ENCODE data around the gene GFER.

GFER gene

DNA sequence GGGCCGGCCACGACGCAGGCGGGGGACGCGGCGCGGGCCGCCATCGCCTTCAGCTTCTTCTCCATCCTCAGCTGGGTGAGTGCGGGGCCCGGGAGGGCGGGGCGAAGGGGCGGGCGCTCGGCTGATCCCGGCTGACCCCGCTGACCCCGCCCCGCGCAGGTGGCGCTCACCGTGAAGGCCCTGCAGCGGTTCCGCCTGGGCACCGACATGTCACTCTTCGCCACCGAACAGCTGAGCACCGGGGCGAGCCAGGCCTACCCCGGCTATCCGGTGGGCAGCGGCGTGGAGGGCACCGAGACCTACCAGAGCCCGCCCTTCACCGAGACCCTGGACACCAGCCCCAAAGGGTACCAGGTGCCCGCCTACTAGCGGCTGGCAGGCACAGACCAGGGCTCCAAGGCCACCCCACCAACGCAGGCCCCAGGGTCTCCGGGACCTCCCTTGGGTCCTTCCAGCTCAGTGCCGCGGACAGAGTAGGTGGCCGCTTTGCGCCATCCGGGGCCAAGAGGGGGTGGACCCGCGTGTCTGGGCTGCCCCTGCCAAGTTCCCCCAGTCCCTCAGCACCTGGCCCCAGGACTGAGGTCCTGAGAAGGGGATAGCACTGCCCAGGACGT, 8.8 kb downstream of the GFER start:
- Mint-ChIP-seq H3K36me3 (ENCODE audit: insufficient read depth) (peaks cover 10% of the 10 kb centered on the region), H3K4me3 (no peak overlapping the region), H3K4me1 (peaks cover 14% of the 10 kb centered on the region), H3K9me3 (no peaks in the 10 kb centered on the region), H3K27ac (ENCODE audit: low read depth) (no peak overlapping the region), H3K27me3 (peaks cover 14% of the 10 kb centered on the region)
- DNase-seq (ENCODE audit: low spot score in 2 of 2) (no peak), ATAC-seq (replicated peaks; ENCODE audit: extremely low read depth, poor library complexity, severe bottlenecking) (no peak)

DNA sequence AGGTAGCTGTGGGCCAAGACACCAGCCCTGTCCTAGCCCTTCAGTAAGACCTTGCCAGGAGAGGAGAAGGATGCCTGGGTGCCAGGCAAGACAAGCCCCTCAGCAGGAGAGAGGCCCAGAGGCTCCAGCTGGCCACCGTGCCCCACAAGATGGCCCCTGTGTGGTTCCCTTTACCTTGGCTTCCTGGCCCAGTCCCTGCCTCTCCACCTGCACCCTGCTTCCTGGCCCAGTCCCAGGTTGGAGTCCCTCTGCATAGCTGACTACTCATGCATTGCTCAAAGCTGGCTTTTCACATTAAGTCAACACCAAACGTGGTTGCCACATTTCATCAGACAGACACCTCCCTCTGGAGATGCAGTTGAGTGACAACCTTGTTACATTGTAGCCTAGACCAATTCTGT, 9.7 kb downstream of the GFER start:
- peaks cover 14% of the 10 kb centered on the region for H3K4me1 Mint-ChIP-seq
- H3K27me3 Mint-ChIP-seq: peaks cover 8% of the 10 kb centered on the region
- no peaks in the 10 kb centered on the region for H3K9me3 Mint-ChIP-seq
- ATAC-seq (replicated peaks; ENCODE audit: extremely low read depth, poor library complexity, severe bottlenecking) (no peak), DNase-seq (ENCODE audit: low spot score in 2 of 2) (no peak)
- H3K36me3 Mint-ChIP-seq (ENCODE audit: insufficient read depth): peaks cover 10% of the 10 kb centered on the region
- H3K4me3 Mint-ChIP-seq: no peak overlapping the region
- H3K27ac Mint-ChIP-seq (ENCODE audit: low read depth): no peak overlapping the region

DNA sequence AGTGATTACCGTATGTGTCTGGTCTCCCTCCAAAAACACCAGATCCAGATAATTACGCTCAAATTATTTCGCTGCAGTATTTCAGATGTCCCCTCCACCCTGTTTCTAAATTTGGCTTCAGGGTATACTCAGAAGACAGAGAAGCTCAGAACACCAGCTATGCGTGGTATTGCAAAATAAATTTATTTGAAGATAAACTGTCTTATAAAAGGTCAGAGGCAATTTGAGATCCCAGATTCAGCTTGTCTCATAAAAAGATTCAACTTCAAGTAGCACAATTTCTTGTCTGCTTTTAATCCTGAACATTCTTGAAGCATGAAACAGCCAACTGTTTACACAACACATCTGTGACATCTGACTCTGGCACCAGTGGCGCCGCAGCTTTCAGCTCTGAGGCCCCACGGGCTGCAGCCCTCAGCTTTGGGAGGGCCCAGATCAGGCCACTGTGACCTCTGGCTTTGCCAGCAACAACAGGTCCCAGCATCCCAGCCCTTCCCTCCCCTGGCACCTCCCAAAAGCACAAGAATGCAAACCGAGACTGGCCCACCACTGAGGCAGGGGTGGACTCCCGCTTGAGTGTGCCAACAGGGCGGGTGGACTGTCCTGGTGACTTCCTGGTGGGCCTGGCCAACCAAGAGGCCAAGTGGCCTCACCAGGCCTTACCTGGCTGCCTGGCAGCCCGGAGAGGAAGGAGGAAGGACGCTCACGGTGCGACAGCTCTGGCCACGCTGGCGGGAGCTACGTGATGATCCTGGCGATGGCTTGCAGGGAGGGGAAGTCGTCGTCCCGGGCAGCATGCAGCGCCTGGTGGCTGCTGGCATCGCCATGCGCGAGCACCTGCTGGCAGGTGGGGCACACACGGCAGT, 13.7 kb downstream of the GFER start:
- no peaks in the 10 kb centered on the region for H3K4me1 Mint-ChIP-seq
- H3K9me3 Mint-ChIP-seq: no peaks in the 10 kb centered on the region
- no peak overlapping the region for H3K27ac Mint-ChIP-seq (ENCODE audit: low read depth)
- H3K36me3 Mint-ChIP-seq (ENCODE audit: insufficient read depth): peaks cover 17% of the 10 kb centered on the region
- DNase-seq (ENCODE audit: low spot score in 2 of 2) (no peak), ATAC-seq (replicated peaks; ENCODE audit: extremely low read depth, poor library complexity, severe bottlenecking) (no peak)
- H3K4me3 Mint-ChIP-seq: no peak overlapping the region
- H3K27me3 Mint-ChIP-seq: no peaks in the 10 kb centered on the region

DNA sequence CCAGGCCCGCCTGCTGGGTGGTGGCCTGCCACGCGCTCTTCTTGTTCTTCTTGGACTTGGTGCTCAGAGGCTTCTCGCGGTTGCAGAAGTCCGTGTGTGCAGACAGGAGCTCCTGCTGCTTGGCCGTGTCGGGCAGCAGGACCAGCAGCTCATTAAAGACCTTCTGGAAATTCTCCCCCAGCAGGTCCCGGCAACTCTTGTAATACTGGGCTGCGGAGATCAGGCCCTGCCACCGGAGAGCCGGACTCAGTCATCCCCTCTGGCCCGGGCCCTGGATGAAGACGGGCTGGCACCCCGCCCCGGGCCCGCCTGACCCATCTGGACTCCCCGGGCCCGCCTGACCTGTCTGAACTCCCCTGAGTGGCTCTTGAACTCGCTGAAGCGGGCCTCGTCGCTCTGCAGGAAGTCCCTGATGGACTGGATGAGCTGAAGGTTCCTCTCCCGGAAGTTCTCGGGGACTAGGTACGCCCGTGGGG, 14.4 kb downstream of the GFER start:
- Mint-ChIP-seq H3K9me3 (no peaks in the 10 kb centered on the region), H3K27ac (ENCODE audit: low read depth) (no peak overlapping the region), H3K36me3 (ENCODE audit: insufficient read depth) (peaks cover 13% of the 10 kb centered on the region), H3K4me3 (no peak overlapping the region), H3K4me1 (no peaks in the 10 kb centered on the region), H3K27me3 (no peaks in the 10 kb centered on the region)
- ATAC-seq (replicated peaks; ENCODE audit: extremely low read depth, poor library complexity, severe bottlenecking) (no peak), DNase-seq (ENCODE audit: low spot score in 2 of 2) (no peak)

DNA sequence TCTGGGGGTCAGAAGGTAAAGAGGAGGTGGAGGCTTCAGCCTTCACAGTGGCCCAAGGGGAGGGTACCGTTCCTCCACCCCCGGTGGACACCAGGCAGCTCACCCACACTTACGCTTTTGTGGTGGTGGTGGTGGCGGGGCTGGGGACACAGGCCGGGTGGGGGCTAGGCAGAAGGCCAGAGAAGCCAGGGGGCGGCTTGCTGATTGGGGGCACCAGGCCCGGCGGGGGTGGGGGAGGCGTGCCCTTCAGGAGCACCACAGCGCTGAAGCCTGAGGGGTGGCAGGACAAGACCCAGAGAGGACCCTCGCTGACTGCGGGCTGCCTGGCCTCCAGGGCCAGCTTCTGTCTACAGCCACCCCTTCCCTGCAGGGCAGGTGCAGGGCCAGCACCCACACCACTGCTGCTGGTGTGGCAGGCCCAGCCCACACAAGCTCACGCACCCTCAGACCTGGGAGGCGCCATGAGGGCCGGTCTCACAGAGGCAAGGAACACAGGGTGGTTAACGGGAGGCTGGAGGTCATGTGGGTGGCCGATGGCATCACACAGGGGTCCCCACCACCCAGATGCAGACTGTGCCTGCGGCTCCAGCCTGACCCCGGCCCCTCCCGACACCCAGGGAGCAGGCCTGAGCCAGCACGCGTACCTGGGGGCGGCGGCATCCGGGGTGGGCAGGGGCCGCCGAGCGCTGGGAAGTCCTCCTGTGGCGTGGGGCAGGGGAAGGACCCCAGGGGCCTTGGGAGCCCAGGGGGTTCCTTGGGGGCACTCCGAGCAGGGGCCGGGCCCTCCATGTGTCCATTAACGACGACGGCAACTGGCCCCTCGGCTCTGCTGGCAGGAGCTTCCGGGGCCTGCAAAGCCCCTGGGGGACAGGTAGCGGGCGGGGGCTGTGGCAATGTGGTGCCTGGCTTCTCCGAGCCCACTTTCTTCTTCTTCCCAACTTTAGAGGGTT, 15.1 kb downstream of the GFER start:
- Mint-ChIP-seq H3K36me3 (ENCODE audit: insufficient read depth) (peaks cover 15% of the 10 kb centered on the region), H3K27ac (ENCODE audit: low read depth) (no peak overlapping the region), H3K4me3 (no peak overlapping the region), H3K9me3 (no peaks in the 10 kb centered on the region), H3K27me3 (no peaks in the 10 kb centered on the region), H3K4me1 (no peaks in the 10 kb centered on the region)
- no peak for DNase-seq (ENCODE audit: low spot score in 2 of 2)
- no peak for ATAC-seq (replicated peaks; ENCODE audit: extremely low read depth, poor library complexity, severe bottlenecking)

DNA sequence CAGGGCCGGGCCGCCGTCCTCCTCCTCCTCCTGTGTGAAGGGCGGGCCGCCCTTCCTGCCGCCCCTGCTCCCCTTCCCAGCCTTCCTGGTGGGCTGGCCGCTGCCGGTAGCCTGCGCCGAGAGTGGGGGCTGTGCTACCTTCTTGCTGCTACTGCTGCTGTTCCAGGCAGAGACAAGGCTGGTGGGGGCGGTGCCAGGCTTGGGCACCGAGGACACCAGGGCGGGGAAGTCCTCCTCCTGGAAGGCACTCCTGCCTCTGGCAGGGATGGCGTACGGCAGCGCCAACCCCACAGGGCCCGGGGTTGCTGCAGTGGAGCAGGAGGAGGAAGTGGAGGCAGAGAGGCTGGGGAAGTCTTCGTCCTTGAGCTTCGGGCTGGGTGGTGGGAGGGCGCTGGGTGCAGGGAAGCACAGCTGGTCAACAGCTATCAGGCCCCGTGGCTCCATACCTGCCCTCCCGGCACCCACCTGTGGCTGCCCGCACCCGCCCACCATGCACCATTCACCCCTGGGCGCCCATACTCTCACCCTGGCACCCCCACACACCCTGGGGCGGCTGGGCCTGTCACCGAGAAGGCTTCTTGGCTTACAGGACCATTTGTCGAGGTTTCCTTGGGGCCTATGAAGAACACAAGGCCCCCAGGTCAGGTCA, 16.0 kb downstream of the GFER start:
- DNase-seq (ENCODE audit: low spot score in 2 of 2) (no peak), ATAC-seq (replicated peaks; ENCODE audit: extremely low read depth, poor library complexity, severe bottlenecking) (no peak)
- Mint-ChIP-seq H3K9me3 (no peaks in the 10 kb centered on the region), H3K36me3 (ENCODE audit: insufficient read depth) (peaks cover 15% of the 10 kb centered on the region), H3K4me1 (peaks cover 4% of the 10 kb centered on the region), H3K27me3 (no peaks in the 10 kb centered on the region), H3K4me3 (no peak overlapping the region), H3K27ac (ENCODE audit: low read depth) (no peak overlapping the region)

DNA sequence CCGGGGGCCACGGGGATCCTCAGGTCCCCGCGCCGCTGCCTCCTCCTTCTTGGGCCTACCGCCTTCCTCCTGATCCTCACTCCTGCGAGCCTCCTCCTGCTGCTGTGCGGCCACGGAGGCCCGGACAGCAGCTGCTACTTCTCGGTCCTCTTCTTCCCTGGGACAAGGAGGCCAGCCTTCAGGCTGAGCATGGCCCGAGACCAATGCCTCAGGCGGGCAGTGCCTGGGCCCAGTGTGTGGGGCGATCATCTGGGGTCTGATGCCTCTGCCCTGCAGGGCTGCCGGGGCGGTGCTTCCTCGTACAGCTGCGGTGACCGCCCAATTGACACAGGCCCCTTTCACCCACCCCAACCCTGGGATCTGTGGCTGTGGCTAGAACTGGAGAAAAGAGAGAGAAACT, 17.0 kb downstream of the GFER start:
- Mint-ChIP-seq H3K4me3 (no peak overlapping the region), H3K9me3 (no peaks in the 10 kb centered on the region), H3K4me1 (peaks cover 13% of the 10 kb centered on the region), H3K36me3 (ENCODE audit: insufficient read depth) (peaks cover 16% of the 10 kb centered on the region), H3K27ac (ENCODE audit: low read depth) (no peak overlapping the region), H3K27me3 (no peaks in the 10 kb centered on the region)
- ATAC-seq (replicated peaks; ENCODE audit: extremely low read depth, poor library complexity, severe bottlenecking) (no peak), DNase-seq (ENCODE audit: low spot score in 2 of 2) (no peak)

DNA sequence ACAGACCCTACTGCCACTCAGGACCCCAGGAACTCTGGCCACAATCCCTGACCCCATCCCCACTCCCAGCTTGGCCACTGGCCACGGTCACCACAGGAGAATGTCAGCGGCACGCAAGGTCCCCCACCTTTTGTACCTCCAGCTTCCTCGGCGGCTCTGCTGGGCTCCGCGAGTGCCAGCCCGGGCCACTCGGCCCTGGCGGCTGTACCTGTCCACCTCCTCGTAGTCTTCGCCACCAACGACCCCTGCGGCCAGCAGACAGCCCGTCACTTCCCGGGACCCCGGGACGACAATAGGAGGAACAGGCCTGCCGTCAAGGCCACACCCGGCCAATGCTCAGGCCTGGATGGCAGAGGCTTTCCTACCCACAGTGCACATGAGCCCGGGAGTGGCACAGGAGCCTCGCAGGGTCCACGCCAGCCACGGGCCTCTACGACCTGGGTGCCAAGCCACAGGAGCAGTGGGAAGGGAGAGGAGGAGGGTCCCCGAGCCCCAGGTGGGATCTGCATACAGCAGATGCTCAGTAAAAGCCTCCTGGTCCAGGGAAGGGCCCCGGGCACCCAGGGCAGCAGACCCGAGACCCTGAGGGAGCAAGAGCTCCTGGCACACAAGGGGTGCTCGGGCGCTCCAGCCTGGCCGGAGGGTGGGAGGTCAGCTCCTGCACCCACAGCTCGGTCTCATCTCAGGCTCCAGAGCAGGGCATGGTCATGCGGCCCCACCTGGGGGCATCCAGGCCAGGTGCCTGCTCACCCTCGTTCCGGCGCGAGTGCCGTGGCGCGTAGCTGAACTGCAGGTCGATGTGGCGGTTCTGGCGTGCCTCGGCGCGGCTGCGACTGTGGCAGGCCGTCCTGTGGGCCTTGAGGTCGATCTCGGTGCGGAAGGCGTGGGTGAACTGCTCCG, 17.7 kb downstream of the GFER start:
- Mint-ChIP-seq H3K4me3 (no peak overlapping the region), H3K9me3 (no peaks in the 10 kb centered on the region), H3K27me3 (no peaks in the 10 kb centered on the region), H3K4me1 (peaks cover 19% of the 10 kb centered on the region), H3K36me3 (ENCODE audit: insufficient read depth) (peaks cover 16% of the 10 kb centered on the region), H3K27ac (ENCODE audit: low read depth) (no peak overlapping the region)
- DNase-seq (ENCODE audit: low spot score in 2 of 2) (no peak), ATAC-seq (replicated peaks; ENCODE audit: extremely low read depth, poor library complexity, severe bottlenecking) (no peak)

DNA sequence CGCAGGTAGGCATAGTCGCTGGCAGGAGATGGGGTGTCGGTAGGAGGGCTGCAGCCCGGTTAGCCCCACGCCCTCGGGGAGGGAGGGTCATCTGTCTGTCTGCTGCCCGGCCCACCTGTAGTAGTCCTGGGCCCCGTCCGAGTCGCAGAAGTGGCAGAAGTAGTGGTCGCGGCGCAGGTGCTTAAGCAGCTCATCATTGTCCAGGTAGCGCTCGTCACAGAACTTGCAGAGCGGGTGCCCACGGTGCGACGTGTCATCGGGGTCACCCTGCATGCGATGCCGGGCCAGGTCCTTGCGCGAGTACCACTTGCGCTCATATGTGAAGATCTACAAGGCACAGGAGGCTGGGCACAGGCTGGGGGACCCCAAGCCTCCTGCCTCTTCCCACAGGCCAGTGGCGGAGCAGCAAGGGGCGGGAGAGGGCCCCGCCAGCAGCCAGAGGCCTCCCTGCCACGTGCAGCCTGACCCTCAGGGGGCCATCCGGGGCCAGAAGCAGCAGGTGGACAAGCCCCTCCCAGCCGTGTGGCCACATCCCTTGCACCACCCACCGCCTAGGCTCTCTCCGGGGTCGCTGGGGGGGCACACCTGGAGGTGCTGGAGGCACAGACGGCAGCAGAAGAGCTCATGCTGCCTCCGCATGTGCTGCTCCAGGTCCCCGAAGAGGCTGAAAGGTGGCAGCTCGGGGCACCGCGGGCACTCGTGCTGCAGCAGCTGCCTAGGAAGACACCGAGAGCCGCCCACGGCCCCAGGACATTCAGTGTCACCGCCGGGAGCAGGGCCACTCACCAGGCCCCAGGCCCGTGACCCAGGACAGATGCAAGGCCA, 18.6 kb downstream of the GFER start:
- DNase-seq (ENCODE audit: low spot score in 2 of 2): no peak
- no peak overlapping the region for H3K27ac Mint-ChIP-seq (ENCODE audit: low read depth)
- no peak overlapping the region for H3K4me3 Mint-ChIP-seq
- H3K9me3 Mint-ChIP-seq: no peaks in the 10 kb centered on the region
- no peaks in the 10 kb centered on the region for H3K27me3 Mint-ChIP-seq
- H3K36me3 Mint-ChIP-seq (ENCODE audit: insufficient read depth): peaks cover 16% of the 10 kb centered on the region
- peaks cover 29% of the 10 kb centered on the region for H3K4me1 Mint-ChIP-seq
- no peak for ATAC-seq (replicated peaks; ENCODE audit: extremely low read depth, poor library complexity, severe bottlenecking)

DNA sequence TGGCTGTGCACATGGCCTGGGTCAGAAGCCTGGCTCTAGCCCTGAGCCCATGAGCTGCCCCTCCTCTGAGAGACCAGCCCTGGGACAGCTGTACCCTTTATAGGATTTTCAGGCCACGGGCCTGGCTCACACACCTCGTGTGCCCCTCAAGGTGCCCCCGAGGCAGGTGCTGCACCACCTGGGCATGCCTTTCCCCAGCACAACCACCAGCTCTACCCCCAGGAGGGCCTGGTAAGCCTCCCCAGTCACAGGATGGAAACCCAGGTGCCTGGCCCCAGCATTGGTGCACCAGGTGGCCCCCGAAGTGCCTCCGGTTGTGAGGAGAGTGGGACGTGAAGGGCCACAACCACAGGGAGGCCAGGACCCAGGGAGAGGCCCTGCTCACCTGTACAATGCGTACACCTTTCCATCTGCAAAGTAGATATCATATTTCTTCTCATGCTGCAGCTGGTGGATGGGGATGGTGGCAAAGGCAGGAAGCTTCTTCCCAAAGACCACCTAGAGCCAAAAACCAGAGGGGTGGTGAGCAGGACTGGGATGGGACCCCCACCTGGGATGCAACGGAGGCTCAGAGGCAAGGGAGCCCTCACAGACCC, 19.3 kb downstream of the GFER start:
- H3K9me3 Mint-ChIP-seq: no peaks in the 10 kb centered on the region
- H3K4me1 Mint-ChIP-seq: peaks cover 36% of the 10 kb centered on the region
- no peak overlapping the region for H3K27ac Mint-ChIP-seq (ENCODE audit: low read depth)
- ATAC-seq (replicated peaks; ENCODE audit: extremely low read depth, poor library complexity, severe bottlenecking): no peak
- no peaks in the 10 kb centered on the region for H3K27me3 Mint-ChIP-seq
- H3K4me3 Mint-ChIP-seq: no peak overlapping the region
- DNase-seq (ENCODE audit: low spot score in 2 of 2): no peak
- H3K36me3 Mint-ChIP-seq (ENCODE audit: insufficient read depth): peaks cover 17% of the 10 kb centered on the region

Measured in central memory CD8-positive, alpha-beta T cell (primary cell).